Hepatocyte (in vitro differentiated cells): ENCODE results near the gene SNX25.

ENCODE experiments used
- EZH2 ChIP-seq: fragments of 200-600 bp; sonication (generic); IDR thresholded peaks from 2 replicates; pipeline ENCODE4 v1.6.1; 2016; ENCODE audit warnings: antibody characterized with exemption, mild to moderate bottlenecking, borderline replicate concordance
- TF ChIP-seq, protein P1 (sequence below): fragments of 200-600 bp; sonication (generic); IDR thresholded peaks from 2 replicates; pipeline ENCODE4 v1.5.1; 2016; ENCODE audit warnings: antibody characterized with exemption, mild to moderate bottlenecking; ENCODE audit not compliant: poor library complexity

DNA sequence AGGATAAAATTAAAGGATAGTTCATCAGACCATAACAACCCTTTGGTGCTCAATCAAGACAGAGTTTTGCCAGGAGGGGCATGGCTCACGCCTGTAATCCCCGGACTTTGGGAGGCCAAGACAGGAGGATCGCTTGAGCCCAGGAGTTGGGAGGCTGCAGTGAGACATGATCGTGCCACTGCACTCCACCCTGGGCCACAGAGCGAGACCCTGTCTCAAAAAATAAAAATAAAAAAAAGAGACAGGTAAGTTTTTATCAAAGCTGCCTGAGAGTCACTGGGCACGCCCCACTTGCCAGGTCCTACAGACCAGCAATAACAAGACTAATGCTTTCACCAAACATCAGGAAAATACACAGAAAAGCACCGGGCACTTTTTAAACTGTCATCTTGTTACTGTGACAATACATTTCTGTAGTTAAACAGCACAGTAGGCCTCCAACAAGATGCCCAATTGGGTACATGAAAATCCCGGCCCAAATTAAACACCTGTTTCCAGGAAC is 6.4 kb upstream of the SNX25 start:
- TF ChIP-seq, protein P1, sequence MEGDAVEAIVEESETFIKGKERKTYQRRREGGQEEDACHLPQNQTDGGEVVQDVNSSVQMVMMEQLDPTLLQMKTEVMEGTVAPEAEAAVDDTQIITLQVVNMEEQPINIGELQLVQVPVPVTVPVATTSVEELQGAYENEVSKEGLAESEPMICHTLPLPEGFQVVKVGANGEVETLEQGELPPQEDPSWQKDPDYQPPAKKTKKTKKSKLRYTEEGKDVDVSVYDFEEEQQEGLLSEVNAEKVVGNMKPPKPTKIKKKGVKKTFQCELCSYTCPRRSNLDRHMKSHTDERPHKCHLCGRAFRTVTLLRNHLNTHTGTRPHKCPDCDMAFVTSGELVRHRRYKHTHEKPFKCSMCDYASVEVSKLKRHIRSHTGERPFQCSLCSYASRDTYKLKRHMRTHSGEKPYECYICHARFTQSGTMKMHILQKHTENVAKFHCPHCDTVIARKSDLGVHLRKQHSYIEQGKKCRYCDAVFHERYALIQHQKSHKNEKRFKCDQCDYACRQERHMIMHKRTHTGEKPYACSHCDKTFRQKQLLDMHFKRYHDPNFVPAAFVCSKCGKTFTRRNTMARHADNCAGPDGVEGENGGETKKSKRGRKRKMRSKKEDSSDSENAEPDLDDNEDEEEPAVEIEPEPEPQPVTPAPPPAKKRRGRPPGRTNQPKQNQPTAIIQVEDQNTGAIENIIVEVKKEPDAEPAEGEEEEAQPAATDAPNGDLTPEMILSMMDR: no peak
- no peak for TF ChIP-seq EZH2
